SIG-M5 (cell line): ENCODE measurements around the gene CNTFR.
A peak's percentile ranks its signal among the peaks of the same experiment; 100 is the strongest.
"Not testable (repeated sequence)": the region's sequence is repeated elsewhere in the genome, so short reads cannot be mapped to it uniquely, and the experiment has no call there.

Source experiments
- DNase-seq: peaks from one replicate; lab custom pipeline; 2025; lab: John Stamatoyannopoulos, UW

CNTFR gene

GRCh38 chr9:34589636-34590380, at the start of gene CNTFR:
Gene CNTFR (minus strand): TSS chr9:34589724. CDS start chr9:34568981, 20,743 bp downstream.
- DNase-seq = no peak

GRCh38 chr9:34639322-34639721, 49.8 kb upstream of the CNTFR start:
- DNase-seq = not testable (repeated sequence)

GRCh38 chr9:34638138-34638445, 48.6 kb upstream of the CNTFR start:
- no peak for DNase-seq

GRCh38 chr9:34637356-34638137, 48.0 kb upstream of the CNTFR start, which contains the start of gene SIGMAR1:
Gene SIGMAR1 (minus strand): TSS chr9:34637787. CDS start chr9:34637697, 90 bp downstream.
- peak; percentile 12 for DNase-seq

- no peak for DNase-seq
Measured at GRCh38 chr9:34636791-34637355, 47.3 kb upstream of the CNTFR start.

- DNase-seq = no peak
Measured at GRCh38 chr9:34635556-34635955, 46.0 kb upstream of the CNTFR start.

- no peak for DNase-seq
Measured at GRCh38 chr9:34634551-34635248, 45.2 kb upstream of the CNTFR start.

GRCh38 chr9:34633851-34634550, 44.5 kb upstream of the CNTFR start:
- DNase-seq = no peak

- DNase-seq = no peak
Measured at GRCh38 chr9:34633166-34633565, 43.6 kb upstream of the CNTFR start.

- no peak for DNase-seq
Measured at GRCh38 chr9:34630402-34631154, 41.1 kb upstream of the CNTFR start.

GRCh38 chr9:34629491-34629808, 39.9 kb upstream of the CNTFR start:
- DNase-seq = no peak

GRCh38 chr9:34628656-34629490, 39.3 kb upstream of the CNTFR start, which contains the start of gene ARID3C:
Gene ARID3C (minus strand): TSS chr9:34629066. CDS start chr9:34628014, 1,052 bp downstream.
- DNase-seq = no peak

- no peak for DNase-seq
Measured at GRCh38 chr9:34627716-34628655, 38.5 kb upstream of the CNTFR start.

- DNase-seq = no peak
Measured at GRCh38 chr9:34625186-34625486, 35.6 kb upstream of the CNTFR start.

- no peak for DNase-seq
Measured at GRCh38 chr9:34624475-34625185, 35.1 kb upstream of the CNTFR start.

- no peak for DNase-seq
Measured at GRCh38 chr9:34623374-34624235, 34.1 kb upstream of the CNTFR start.
